GM12891 (cell line): ENCODE data around the gene MSI2.

Experiments used
- PAX5 ChIP-seq: IDR thresholded peaks from 2 replicates; pipeline ENCODE4 v1.6.1; 2011; ENCODE audit warnings: low read length, moderate library complexity, mild to moderate bottlenecking; ENCODE audit not compliant: insufficient read depth, severe bottlenecking
- POLR2A ChIP-seq: IDR thresholded peaks from 2 replicates; pipeline ENCODE4 v1.6.1; 2011; ENCODE audit warnings: low read depth, low read length, control low read depth
- POLR2AphosphoS5 ChIP-seq: IDR thresholded peaks from 2 replicates; pipeline ENCODE4 v1.6.1; 2011; ENCODE audit warnings: low read depth, low read length, control low read depth
- POU2F2 ChIP-seq: IDR thresholded peaks from 2 replicates; pipeline ENCODE4 v1.6.1; 2011; ENCODE audit warnings: low read depth, mild to moderate bottlenecking, control low read depth, low read length, moderate library complexity
- SPI1 ChIP-seq: IDR thresholded peaks from 2 replicates; pipeline ENCODE4 v1.6.1; 2011; ENCODE audit warnings: low read depth, low read length, control low read depth
- TAF1 ChIP-seq: IDR thresholded peaks from 2 replicates; pipeline ENCODE4 v1.6.1; 2011; ENCODE audit warnings: low read depth, low read length, control low read depth

GRCh38 chr17:57586196-57586740 lies 329.9 kb downstream of the MSI2 start:
- TF ChIP-seq POLR2AphosphoS5, result no peak
- TF ChIP-seq TAF1, result no peak
- no peak for TF ChIP-seq POLR2A
- no peak for TF ChIP-seq PAX5
- TF ChIP-seq SPI1, result no peak
- TF ChIP-seq POU2F2, result no peak
